Lower leg skin (tissue), 3 donors: Measurements from ENCODE around the gene ADAP2.

ENCODE experiments used
- POLR2A ChIP-seq, 2 donors: fragments of 450-650 bp; IDR thresholded peaks; one replicate each; pipeline ENCODE4 v1.6.1; 2016 to 2017; ENCODE audit warnings: antibody characterized with exemption in 2 of 2, mild to moderate bottlenecking in 1 of 2, moderate library complexity in 1 of 2
- TF ChIP-seq, protein P1 (sequence below), 3 donors: fragments of 450-650 bp; IDR thresholded peaks; one replicate each; pipeline ENCODE4 v1.5.1; 2016; ENCODE audit warnings: antibody characterized with exemption in 3 of 3, mild to moderate bottlenecking in 3 of 3, moderate library complexity in 2 of 3

DNA sequence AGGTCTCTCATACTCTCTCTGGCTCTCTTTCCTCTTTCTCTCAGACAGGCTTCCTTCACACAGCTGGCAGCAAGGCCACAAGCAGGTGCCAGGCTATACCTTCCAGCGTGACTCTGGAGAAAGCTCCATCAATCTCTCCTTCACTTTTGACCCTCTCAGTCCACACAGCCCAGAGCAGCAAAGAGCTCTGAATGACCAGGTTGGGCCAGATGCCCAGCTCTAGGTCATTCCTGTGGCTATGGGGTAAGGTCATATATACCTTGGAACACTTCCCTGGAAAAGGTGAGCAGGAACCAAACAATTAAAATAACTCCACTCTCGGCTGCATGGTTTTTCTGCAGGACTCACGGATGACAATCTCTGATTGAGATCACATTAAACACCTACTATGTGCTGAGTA lies 8.8 kb downstream of the ADAP2 start:
- TF ChIP-seq POLR2A (IDR thresholded peaks at IDR 0.05) = no peak
- TF ChIP-seq, protein P1, sequence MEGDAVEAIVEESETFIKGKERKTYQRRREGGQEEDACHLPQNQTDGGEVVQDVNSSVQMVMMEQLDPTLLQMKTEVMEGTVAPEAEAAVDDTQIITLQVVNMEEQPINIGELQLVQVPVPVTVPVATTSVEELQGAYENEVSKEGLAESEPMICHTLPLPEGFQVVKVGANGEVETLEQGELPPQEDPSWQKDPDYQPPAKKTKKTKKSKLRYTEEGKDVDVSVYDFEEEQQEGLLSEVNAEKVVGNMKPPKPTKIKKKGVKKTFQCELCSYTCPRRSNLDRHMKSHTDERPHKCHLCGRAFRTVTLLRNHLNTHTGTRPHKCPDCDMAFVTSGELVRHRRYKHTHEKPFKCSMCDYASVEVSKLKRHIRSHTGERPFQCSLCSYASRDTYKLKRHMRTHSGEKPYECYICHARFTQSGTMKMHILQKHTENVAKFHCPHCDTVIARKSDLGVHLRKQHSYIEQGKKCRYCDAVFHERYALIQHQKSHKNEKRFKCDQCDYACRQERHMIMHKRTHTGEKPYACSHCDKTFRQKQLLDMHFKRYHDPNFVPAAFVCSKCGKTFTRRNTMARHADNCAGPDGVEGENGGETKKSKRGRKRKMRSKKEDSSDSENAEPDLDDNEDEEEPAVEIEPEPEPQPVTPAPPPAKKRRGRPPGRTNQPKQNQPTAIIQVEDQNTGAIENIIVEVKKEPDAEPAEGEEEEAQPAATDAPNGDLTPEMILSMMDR (IDR thresholded peaks at IDR 0.05) = no peak
